Liver (tissue), 3 donors: ENCODE data around the gene ADK.
"Not testable (repeated sequence)": the region's sequence is repeated elsewhere in the genome, so short reads cannot be mapped to it uniquely, and the experiment has no call there.

Source experiments
- CTCF ChIP-seq: fragments of 150-350 bp; IDR thresholded peaks from 2 replicates; pipeline ENCODE4 v1.5.1; 2017; ENCODE audit warnings: improper control_type of control experiment, low read depth, low read length; ENCODE audit not compliant: missing input control
- TAF1 ChIP-seq: conservative IDR thresholded peaks from 2 replicates; pipeline ENCODE4 v1.6.1; 2016; ENCODE audit warnings: antibody characterized with exemption, mild to moderate bottlenecking
- YY1 ChIP-seq: IDR thresholded peaks from 2 replicates; pipeline ENCODE4 v1.6.1; 2016; ENCODE audit warnings: antibody characterized with exemption, mild to moderate bottlenecking
- donor health status: healthy.
- donor health status: healthy.

- TF ChIP-seq CTCF, TAF1, YY1: not testable (repeated sequence)
These were observed 12.4 kb upstream of the ADK start for GRCh38 chr10:74138596-74138995.
